Mammary epithelial cell (primary cell): ENCODE data around the gene GXYLT2.

Source experiments
- EZH2 ChIP-seq: IDR thresholded peaks from 2 replicates; pipeline ENCODE4 v1.6.1; 2012; ENCODE audit warnings: low read length, inconsistent platforms, borderline replicate concordance
- TF ChIP-seq, protein P1 (sequence below), 2 donors: IDR thresholded peaks in 1 of 2; conservative IDR thresholded peaks in 1 of 2; 2 replicates each; pipeline ENCODE4 v1.5.1; 2011 to 2012; ENCODE audit warnings: inconsistent platforms in 2 of 2, low read length in 2 of 2, mild to moderate bottlenecking in 2 of 2, control low read depth in 1 of 2, low read depth in 1 of 2; ENCODE audit not compliant: insufficient read depth in 1 of 2; ENCODE audit errors: extremely low read depth in 1 of 2

DNA sequence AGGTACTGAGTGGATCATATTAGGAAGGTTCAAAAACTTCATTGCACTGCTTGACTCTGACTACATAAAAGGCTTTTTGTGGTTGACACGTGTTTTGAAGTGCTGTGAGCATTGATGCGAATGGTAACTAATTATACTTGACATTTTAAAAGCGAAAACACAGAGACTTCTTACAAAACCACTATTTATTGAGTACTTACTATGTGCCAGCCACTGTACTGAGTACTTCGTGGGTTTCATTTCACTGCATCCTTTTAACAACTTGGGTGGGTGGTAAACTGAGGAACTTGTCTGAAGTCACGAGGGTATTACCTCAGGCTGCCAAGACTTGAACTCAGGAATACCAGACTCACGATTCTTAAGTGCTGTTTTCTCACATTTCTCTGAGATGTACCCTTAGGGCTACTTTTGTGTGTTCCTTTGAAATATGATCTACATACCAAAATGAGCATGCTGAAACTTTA lies 63.4 kb downstream of the GXYLT2 start:
- TF ChIP-seq, protein P1, sequence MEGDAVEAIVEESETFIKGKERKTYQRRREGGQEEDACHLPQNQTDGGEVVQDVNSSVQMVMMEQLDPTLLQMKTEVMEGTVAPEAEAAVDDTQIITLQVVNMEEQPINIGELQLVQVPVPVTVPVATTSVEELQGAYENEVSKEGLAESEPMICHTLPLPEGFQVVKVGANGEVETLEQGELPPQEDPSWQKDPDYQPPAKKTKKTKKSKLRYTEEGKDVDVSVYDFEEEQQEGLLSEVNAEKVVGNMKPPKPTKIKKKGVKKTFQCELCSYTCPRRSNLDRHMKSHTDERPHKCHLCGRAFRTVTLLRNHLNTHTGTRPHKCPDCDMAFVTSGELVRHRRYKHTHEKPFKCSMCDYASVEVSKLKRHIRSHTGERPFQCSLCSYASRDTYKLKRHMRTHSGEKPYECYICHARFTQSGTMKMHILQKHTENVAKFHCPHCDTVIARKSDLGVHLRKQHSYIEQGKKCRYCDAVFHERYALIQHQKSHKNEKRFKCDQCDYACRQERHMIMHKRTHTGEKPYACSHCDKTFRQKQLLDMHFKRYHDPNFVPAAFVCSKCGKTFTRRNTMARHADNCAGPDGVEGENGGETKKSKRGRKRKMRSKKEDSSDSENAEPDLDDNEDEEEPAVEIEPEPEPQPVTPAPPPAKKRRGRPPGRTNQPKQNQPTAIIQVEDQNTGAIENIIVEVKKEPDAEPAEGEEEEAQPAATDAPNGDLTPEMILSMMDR (conservative IDR thresholded peaks at IDR 0.05 in 1 of 2, IDR thresholded peaks at IDR 0.05 in 1 of 2; ENCODE audit: extremely low read depth in 1 of 2, insufficient read depth in 1 of 2, low read depth in 1 of 2, low read length in 2 of 2) = no peak
- TF ChIP-seq EZH2 = no peak
